ENCODE data around the gene MLXIP.
"Not testable (repeated sequence)": the region's sequence is repeated elsewhere in the genome, so short reads cannot be mapped to it uniquely, and the experiment has no call there.

The MLXIP gene

GRCh38 chr12:122155705-122156104, 77.1 kb downstream of the MLXIP start:
- DNase-seq, result no peak

GRCh38 chr12:122158700-122159285, 80.2 kb downstream of the MLXIP start:
- DNase-seq, result no peak

GRCh38 chr12:122159882-122160281, 81.3 kb downstream of the MLXIP start:
- DNase-seq, result no peak

- DNase-seq, result no peak
Measured at GRCh38 chr12:122160761-122161160, 82.2 kb downstream of the MLXIP start.

- no peak for DNase-seq
Measured at GRCh38 chr12:122161682-122162081, 83.1 kb downstream of the MLXIP start.

- no peak for DNase-seq
Measured at GRCh38 chr12:122162976-122163375, 84.4 kb downstream of the MLXIP start.

- DNase-seq, result no peak
Measured at GRCh38 chr12:122166422-122167349, 88.1 kb downstream of the MLXIP start.

GRCh38 chr12:122167356-122167925, 88.9 kb downstream of the MLXIP start:
- no peak for DNase-seq

GRCh38 chr12:122168492-122168891, 89.9 kb downstream of the MLXIP start:
- DNase-seq, result no peak

- DNase-seq, result no peak
Measured at GRCh38 chr12:122171399-122171798, 92.8 kb downstream of the MLXIP start.

- DNase-seq, result no peak
Measured at GRCh38 chr12:122172262-122172939, 93.8 kb downstream of the MLXIP start.

- DNase-seq, result no peak
Measured at GRCh38 chr12:122174155-122174845, 95.7 kb downstream of the MLXIP start, which contains the start of gene IL31. Gene IL31 (minus strand): TSS chr12:122174221. CDS start chr12:122174172, 49 bp downstream.

- DNase-seq, result not testable (repeated sequence)
Measured at GRCh38 chr12:122176473-122176872, 97.9 kb downstream of the MLXIP start.

- no peak for DNase-seq
Measured at GRCh38 chr12:122182887-122183587, 104.5 kb downstream of the MLXIP start, which contains the start of gene LRRC43. Gene LRRC43 (plus strand): TSS chr12:122183123. CDS start chr12:122183145, 22 bp downstream.

GRCh38 chr12:122183588-122183940, 105.0 kb downstream of the MLXIP start:
- DNase-seq, result no peak

GRCh38 chr12:122184517-122184916, 106.0 kb downstream of the MLXIP start:
- DNase-seq, result no peak

- no peak for DNase-seq
Measured at GRCh38 chr12:122185079-122185478, 106.5 kb downstream of the MLXIP start.

- no peak for DNase-seq
Measured at GRCh38 chr12:122185494-122186082, 107.0 kb downstream of the MLXIP start.

- no peak for DNase-seq
Measured at GRCh38 chr12:122187466-122187865, 108.9 kb downstream of the MLXIP start.

GRCh38 chr12:122189626-122190475, 111.3 kb downstream of the MLXIP start:
- no peak for DNase-seq
